ENCODE measurements around the gene FAT3.

FAT3 gene

GRCh38 chr11:92224407-92225124 lies at the start of gene FAT3:
TSS of gene FAT3 (plus strand) at chr11:92224818. CDS start at chr11:92352113, 127,295 bp downstream.
- no peak for DNase-seq

DNA sequence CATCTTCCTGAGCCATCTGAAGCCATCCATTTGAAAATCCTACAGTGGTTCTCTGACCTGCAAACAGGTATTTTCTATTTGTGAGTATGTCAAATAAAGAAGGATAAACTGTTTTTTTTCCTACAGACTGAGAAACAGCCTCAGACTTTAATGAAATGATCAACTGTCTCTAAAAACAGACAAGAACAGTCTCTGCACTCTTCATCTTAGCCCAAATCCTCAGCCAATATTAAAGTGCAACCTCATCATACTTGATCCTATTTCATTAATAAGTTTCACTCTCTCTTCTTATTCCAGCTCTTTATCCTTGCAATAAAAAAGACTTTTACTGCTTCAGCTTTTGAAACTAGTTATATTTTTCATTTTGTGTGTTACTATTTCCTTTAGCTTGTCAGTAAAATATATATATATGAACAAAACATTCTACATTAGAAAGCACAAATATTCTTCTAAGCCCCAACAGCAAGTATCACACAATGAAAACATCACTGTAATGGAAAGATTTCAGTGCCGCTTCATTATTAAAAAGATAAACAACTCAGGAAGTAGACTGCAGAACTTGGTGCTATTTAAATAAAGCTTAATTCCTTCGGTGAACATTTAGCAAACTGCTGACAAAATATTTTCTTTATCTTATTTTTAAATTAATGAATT lies 45.5 kb upstream of the FAT3 start:
- no peak for DNase-seq

GRCh38 chr11:92180226-92180625 lies 44.4 kb upstream of the FAT3 start:
- no peak for DNase-seq

DNA sequence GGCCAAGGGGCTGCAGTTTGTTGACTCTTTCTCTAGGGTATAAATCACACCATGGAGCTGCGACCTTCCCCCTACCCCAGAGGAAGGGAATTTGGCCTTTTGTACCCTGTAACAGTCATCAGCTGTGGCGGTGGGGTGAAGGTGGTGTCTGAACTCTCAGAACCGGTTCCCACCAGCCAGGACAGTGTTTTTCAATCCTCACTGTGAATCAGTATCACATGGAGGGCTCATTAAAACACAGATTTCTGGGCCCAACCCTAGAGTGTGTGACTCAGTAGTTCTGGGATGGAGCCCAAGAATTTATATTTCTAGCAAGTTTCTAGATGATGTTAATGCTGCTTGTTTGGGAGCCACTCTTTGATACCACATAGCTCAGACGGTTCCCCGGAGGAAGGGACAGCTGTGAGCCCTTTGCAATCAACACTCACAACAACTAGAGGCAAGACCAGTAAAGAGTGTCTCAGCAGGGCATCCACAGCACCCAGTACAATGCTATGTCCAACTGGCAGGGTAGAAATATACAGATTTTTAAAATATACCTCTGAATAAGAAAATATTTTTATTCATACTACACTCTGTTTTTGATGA lies 43.9 kb upstream of the FAT3 start:
- DNase-seq, result no peak

DNA sequence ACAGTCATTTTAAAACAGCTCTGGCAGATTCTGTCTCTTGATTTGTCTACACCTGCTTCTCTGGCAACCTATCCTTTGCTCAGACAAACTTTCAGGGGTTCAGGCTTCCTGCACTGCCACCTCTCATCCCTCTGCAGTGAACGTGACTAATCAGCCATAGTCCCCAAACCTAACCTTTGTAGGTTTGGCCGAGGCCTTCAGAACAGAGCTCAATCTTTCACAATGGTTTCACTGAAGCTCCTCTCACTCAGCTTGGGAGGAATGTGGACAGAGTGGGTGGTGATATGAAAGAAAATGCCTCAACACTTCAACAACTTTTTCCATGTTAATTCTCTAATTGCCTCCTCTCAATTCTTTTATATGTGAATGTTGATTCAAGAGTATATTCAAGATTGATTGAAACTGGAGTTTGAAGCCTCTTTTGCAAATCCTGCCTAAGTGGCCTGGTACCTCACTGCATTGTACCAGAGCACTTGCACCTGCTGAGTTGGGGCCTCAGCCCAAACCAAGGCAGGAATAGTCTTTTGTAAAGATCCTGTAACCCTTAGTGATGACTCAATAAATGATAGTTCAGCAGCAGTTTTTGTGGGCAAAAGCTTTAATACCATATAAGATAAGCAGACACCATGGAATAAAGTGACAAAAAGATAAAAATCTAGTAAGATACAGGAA lies 33.9 kb upstream of the FAT3 start:
- no peak for DNase-seq

- no peak for DNase-seq
Measured at GRCh38 chr11:92192141-92192540, 32.5 kb upstream of the FAT3 start.

- no peak for DNase-seq
Measured at GRCh38 chr11:92198268-92198667, 26.4 kb upstream of the FAT3 start.

- DNase-seq, result no peak
Measured at GRCh38 chr11:92199991-92200390, 24.6 kb upstream of the FAT3 start.

- no peak for DNase-seq
Measured at GRCh38 chr11:92204731-92205130, 19.9 kb upstream of the FAT3 start.

GRCh38 chr11:92206441-92206840 lies 18.2 kb upstream of the FAT3 start:
- DNase-seq, result no peak

- no peak for DNase-seq
Measured at GRCh38 chr11:92211576-92212167, 12.9 kb upstream of the FAT3 start.

DNA sequence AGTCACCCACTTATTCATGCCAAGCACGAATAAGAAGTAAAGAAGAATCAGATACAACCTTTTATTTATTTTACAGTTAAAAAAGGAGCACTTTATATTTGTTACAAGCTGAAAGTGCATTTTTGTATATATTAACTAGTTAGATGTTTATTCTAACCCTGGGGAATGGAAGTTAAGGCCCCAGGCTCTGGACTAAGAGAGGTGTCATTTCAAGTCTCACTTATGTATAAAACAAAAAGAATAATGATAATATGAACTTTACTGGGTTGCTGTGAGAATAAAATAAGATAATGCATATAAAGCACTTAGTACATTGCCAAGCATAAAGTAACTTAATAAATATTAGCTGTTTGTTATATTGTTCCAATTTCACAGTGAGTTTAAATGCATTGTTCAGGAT lies 12.1 kb upstream of the FAT3 start:
- DNase-seq, result no peak

DNA sequence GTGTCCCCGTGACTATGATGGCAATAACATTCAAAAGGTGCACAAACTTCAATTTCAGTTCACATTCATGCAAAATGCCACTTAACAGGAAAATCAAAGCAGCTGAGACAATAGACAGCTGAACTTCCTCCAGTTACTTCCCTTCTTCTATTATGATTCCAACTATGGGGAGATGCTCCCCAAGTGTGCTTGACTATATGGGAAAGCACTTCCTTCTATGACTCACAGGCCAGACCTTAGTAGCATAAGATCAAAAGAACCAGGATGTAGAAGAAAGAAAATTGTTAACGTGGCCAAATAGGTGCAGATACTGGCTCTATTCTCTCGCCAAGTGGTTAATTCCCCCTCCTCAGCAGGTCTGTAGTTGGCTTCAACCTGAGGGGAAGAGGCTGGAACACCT lies 7.8 kb upstream of the FAT3 start:
- DNase-seq, result no peak

DNA sequence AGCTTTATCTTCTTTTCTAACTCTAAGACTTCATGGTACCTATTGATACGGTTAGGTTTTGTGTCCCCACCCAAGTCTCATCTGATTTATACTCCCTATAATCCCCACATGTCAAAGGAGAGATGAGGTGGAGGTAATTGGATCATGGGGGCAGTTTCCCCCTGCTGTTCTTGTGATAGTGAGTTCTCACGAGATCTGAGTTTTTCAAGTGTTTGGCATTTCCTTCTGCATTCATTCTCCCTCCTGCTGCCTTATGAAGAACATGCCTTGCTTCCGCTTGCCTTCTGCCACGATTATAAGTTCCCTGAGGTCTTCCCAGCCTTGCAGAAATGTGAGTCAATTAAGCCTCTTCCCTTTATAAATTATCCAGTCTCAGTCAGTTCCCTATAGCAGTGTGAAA lies 5.1 kb upstream of the FAT3 start:
- no peak for DNase-seq

- DNase-seq, result no peak
Measured at GRCh38 chr11:92222701-92223100, 1.9 kb upstream of the FAT3 start.

GRCh38 chr11:92224054-92224406 lies 588 bp upstream of the FAT3 start:
- no peak for DNase-seq

DNA sequence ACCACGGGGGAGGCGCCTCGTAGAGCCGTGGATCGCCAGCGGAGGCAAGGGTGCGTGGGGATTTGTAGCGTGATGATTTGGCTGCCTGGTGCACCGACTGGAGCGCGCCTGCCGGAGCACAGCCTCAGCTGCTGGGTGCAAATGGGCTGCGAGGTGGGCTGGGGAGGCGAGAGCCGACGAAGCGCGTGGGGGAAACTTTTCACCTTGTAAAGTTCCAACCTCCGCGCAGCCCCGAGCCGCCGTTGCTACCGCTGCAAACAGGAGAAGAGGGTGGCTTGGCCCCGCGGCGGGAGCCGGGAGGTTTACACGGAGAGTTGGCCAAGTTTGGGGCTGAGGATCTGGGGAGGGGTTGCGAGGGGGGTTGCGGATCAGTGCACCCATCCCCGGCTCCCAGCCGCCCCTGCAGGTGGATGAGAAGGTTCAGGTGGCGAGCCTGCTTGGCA lies 528 bp downstream of the FAT3 start:
- DNase-seq, result no peak

DNA sequence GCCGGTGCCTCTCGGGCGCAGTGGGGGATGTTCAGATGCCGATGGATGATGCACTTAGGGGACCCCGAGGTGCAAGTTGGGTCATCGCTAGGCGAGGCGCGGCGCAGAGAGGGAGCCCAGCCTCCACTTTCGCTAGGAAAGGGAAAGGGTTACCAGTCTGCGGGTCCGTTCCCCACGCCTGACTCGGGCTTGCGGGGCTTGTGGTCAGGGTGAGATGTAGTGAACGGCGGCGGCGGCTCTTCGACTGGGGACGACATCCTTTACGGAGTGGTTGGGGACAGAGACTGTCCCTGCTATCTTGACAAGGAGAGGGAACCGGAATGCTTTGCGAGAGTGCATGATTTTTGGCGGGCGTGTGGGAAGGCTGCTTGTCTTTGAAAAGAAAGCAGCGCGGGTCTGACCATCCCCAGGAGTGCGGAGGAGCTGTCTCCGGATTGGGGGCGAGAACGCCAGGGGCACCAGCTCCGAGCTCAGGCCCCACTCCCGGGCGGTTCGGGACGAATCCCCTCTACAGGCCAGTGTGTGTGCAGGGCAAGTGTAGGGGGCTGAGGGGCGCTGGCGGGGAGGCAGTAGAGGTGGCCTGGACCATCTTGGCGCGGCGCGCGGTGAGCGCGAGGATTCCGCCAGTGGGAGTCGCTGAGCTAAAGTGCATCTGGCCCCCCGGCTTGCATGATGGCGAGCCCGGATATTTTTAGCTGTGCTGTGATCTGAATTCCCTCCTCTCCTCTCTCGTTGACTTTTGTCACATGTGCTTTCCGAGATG lies 1.1 kb downstream of the FAT3 start:
- DNase-seq, result peak; percentile 8

GRCh38 chr11:92226331-92227229 lies 2.0 kb downstream of the FAT3 start:
- DNase-seq, result no peak

DNA sequence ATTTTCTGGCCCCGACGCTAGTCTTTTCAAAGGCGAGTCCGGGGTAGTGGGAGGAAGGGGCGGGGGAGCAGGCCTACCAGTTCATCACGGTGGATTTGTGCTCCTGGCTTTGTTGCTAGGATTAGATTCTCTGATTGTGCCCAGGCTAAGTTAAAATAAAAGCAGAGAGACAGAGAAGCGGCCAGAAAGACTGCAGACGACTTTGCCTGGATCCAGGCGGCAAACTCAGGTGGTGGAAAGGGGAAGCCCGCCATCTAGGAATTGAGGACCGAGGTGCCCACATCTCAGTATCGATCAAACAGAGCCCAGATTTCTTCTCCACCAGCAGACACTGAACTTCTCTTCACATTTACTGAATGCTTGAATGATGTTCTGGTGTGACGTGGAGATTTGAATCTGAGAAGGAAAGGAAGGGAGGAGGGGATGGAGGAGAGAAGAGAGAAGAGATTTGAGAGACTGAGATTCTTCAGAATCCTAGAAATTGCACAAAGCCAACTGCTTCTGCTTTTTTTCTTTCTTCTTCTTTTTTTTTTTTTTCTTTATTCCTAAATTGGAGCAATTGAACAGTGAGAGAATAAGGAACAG lies 2.7 kb downstream of the FAT3 start:
- no peak for DNase-seq
